PFSK-1 (cell line): ENCODE data around the gene NCAPH2.

ENCODE experiments used
- SIN3A ChIP-seq: IDR thresholded peaks from 2 replicates; pipeline ENCODE4 v1.6.1; 2012; ENCODE audit warnings: mild to moderate bottlenecking, low read length, moderate library complexity, borderline replicate concordance; ENCODE audit not compliant: insufficient read depth
- TAF1 ChIP-seq: IDR thresholded peaks from 2 replicates; pipeline ENCODE4 v1.6.1; 2012; ENCODE audit warnings: low read length, control low read depth, borderline replicate concordance; ENCODE audit not compliant: insufficient read depth
- TF ChIP-seq, protein P1 (sequence below), 2 experiments: IDR thresholded peaks; 2 replicates each; pipeline versions ENCODE4 v1.6.1 to v1.8.0; 2011 to 2012; ENCODE audit warnings: low read depth in 2 of 2, low read length in 2 of 2, control low read depth in 1 of 2, inconsistent platforms in 1 of 2, mild to moderate bottlenecking in 1 of 2, moderate library complexity in 1 of 2; ENCODE audit not compliant: insufficient read depth in 1 of 2

- TF ChIP-seq SIN3A: no peak
- TF ChIP-seq TAF1: no peak
- TF ChIP-seq, protein P1, sequence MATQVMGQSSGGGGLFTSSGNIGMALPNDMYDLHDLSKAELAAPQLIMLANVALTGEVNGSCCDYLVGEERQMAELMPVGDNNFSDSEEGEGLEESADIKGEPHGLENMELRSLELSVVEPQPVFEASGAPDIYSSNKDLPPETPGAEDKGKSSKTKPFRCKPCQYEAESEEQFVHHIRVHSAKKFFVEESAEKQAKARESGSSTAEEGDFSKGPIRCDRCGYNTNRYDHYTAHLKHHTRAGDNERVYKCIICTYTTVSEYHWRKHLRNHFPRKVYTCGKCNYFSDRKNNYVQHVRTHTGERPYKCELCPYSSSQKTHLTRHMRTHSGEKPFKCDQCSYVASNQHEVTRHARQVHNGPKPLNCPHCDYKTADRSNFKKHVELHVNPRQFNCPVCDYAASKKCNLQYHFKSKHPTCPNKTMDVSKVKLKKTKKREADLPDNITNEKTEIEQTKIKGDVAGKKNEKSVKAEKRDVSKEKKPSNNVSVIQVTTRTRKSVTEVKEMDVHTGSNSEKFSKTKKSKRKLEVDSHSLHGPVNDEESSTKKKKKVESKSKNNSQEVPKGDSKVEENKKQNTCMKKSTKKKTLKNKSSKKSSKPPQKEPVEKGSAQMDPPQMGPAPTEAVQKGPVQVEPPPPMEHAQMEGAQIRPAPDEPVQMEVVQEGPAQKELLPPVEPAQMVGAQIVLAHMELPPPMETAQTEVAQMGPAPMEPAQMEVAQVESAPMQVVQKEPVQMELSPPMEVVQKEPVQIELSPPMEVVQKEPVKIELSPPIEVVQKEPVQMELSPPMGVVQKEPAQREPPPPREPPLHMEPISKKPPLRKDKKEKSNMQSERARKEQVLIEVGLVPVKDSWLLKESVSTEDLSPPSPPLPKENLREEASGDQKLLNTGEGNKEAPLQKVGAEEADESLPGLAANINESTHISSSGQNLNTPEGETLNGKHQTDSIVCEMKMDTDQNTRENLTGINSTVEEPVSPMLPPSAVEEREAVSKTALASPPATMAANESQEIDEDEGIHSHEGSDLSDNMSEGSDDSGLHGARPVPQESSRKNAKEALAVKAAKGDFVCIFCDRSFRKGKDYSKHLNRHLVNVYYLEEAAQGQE (IDR thresholded peaks at IDR 0.05; ENCODE audit: insufficient read depth in 1 of 2, low read depth in 2 of 2, low read length in 2 of 2): no peak
Observed at GRCh38 chr22:50567721-50568252, 59.8 kb downstream of the NCAPH2 start.
